Ishikawa (cell line): ENCODE measurements around the gene DSTN.

ENCODE experiments used
- EP300 ChIP-seq: IDR thresholded peaks from 2 replicates; pipeline ENCODE4 v1.6.1; 2012; ENCODE audit warnings: borderline replicate concordance
- MAX ChIP-seq: IDR thresholded peaks from 2 replicates; pipeline ENCODE4 v1.6.1; 2012
- REST ChIP-seq: IDR thresholded peaks from 2 replicates; pipeline ENCODE4 v1.6.1; 2012; ENCODE audit warnings: low read depth, mild to moderate bottlenecking
- TEAD4 ChIP-seq: IDR thresholded peaks from 2 replicates; pipeline ENCODE4 v1.6.1; 2012
- YY1 ChIP-seq: IDR thresholded peaks from 2 replicates; pipeline ENCODE4 v1.6.1; 2012; ENCODE audit warnings: low read depth

DNA sequence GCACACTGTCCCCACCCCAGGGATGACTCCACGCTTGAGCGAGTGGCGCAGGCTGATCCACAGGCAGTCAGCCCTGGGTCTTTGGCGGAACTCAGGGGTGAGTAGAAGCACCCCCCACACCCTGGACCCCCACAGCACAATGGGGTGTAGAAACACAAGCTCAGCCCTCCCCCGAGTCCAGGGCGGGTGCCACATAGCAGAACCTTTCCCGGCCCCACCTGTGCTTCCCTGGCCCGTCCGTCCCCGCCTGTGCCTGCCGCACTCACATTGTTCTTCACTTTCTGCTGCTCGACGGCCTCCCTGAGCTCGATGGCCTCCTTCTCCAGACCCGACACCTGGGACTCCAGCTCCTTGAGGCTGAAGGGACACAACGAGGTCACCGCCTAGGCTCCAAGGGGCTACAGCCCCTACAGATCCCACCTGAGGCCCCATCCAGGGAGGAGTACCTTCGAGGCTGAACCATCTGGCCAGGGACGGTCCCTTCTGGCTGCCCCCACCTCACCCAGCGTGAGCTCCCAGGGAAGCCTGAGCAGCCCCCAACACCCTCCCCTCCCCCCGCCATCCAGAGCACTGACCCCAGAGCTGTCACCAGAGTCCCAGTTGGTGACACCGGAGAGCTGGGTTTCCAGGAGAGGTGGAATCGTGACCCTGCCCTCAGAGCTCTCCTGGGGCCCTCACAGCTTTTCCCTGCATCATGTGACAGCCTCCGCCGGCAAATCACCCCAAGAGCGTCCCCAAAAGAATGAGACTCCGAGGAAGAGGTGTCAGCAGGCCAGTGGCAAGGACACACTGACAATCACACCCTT is 55.6 kb downstream of the DSTN start:
- TF ChIP-seq YY1 (no peak), REST (no peak), EP300 (no peak), TEAD4 (no peak), MAX (no peak)
